DLD1 (cell line): ENCODE results near the gene SYNE1.
"Not testable (repeated sequence)": the region's sequence is repeated elsewhere in the genome, so short reads cannot be mapped to it uniquely, and the experiment has no call there.

Experiments
- in situ Hi-C: cut with HindIII; loops from 2 replicates; pipeline ENCODE4 v1.10.0; 2017; ENCODE audit warnings: low sequenced_read_pairs

SYNE1 gene

DNA sequence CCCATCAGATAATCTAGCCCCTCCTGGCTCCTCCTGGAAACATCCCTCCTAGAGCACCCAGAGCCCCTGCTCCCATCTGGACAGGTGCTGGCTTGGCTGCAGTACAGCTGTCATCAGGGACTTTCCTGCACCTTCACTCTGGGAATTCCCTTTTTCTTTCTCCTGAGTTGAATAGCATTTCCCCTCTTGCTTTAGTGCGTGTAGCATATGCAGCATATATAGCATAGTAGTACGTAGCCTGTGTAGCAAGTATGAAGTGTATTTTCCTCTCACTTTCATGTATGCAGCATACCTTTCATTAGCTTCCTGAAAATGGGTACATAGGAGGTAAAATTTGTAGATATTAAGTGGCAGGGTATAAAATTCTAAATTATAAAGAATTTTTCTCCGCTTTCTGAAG, 476.8 kb downstream of the SYNE1 start:
- in situ Hi-C loops: no loop called here

DNA sequence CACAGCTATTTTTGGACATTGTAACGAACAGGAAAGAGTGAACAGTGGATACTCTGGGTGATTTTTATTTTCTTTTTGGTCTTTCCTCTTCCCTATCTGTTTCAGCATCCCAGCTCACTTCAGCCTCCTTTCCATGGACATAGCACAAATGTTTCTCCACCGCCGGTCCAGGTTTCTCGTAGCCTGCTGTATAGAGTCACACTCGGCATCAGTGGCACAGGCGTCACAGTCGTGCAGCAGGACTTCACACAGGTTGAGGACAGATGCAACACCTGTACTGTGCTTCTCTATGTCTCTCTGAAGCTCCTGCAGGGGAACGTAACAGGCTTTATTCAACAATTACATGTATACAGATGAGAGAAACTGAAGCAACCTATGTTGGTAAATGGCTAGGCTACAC, 481.4 kb downstream of the SYNE1 start:
- in situ Hi-C loops: no loop called here

GRCh38 chr6:152154559-152155356, 482.4 kb downstream of the SYNE1 start:
- in situ Hi-C loops: no loop called here

- in situ Hi-C loops: no loop called here
These were observed 485.2 kb downstream of the SYNE1 start for GRCh38 chr6:152151920-152152319.

DNA sequence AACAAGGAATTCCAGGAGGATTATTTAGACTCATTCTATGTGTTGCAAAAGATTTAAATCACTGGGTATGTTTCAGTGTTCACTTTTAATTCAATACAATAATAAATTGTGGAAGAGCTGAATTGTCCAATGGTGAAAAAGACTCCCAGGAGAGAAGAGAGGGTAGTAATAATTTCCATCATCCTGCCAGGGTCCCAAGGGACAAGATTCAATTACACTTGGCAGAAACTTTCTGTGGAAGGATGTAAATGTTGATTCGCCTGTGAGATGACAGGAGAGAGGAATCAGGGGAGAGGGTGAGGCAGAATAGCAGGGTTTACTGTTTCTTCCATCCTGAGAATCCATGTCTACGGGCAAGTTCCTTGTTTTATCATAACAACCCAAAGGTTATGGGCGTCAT, 487.0 kb downstream of the SYNE1 start:
- in situ Hi-C loops: no loop called here

GRCh38 chr6:152148412-152148811, 488.8 kb downstream of the SYNE1 start:
- in situ Hi-C loops: no loop called here

DNA sequence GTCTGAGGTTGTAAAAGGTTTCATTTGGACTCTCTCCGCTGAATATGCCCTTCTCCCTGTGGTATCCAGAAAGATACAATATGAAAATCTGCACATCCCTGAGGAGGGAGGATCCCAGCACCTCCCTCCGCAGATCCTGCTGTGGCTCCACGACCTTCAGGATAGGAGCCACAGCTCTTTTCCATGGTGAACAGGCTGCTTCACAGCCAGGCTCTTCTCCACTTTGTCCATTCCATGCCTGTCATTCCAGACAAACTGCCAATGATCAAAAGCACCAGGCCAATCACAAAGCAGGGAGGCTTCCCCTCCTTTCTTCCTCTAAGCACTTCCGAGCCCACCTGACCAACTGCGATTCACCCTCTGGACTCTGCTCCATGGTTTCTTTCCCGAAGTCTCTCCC, 489.9 kb downstream of the SYNE1 start:
- in situ Hi-C loops: no loop called here

DNA sequence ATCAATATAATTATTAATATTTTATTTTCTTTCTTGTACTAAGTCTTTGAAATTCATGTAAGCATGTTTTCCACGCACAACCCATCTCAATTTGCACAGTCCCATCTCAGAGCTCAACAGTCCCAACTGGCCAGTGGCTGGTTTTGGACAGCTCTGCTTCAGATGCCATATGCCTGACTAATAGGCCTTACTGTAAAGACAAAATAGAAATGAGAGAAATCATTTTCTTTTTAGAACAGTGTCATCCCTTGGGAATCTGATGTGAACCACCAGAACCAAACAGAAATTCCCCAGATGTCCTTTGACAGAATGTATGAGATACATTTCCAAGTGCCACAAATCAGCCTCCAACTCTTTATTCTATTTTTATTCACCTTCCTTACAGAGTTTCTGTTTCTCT, 490.8 kb downstream of the SYNE1 start:
- in situ Hi-C loops: no loop called here

DNA sequence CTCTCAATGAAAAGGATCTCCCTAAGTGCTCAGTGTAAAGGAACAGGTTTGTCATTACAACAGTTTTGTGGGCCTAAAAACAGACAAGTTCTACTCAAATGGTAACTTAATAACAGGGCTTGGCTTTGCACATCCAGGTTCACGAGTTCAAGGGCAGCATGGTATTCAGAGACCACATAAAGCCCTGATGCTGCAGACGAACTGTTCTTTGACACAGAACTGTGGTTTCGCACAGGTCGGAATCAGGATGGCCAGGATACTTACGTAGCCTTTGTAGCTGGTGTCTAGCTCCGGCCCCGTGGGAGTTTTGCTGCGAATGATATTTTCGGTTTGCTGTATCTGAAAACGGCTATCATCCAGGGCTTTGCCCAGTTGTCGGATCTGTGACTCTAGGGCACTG, 493.8 kb downstream of the SYNE1 start:
- in situ Hi-C loops: no loop called here

GRCh38 chr6:152142105-152142504, 495.1 kb downstream of the SYNE1 start:
- in situ Hi-C loops: no loop called here

- in situ Hi-C loops: not testable (repeated sequence)
These were observed 498.8 kb downstream of the SYNE1 start for GRCh38 chr6:152138344-152138743.

- in situ Hi-C loops: no loop called here
These were observed 500.7 kb downstream of the SYNE1 start for GRCh38 chr6:152136449-152136825.

GRCh38 chr6:152135755-152136448, 501.3 kb downstream of the SYNE1 start:
- in situ Hi-C loops: no loop called here

- in situ Hi-C loops: no loop called here
These were observed 506.7 kb downstream of the SYNE1 start for GRCh38 chr6:152130441-152130840.

DNA sequence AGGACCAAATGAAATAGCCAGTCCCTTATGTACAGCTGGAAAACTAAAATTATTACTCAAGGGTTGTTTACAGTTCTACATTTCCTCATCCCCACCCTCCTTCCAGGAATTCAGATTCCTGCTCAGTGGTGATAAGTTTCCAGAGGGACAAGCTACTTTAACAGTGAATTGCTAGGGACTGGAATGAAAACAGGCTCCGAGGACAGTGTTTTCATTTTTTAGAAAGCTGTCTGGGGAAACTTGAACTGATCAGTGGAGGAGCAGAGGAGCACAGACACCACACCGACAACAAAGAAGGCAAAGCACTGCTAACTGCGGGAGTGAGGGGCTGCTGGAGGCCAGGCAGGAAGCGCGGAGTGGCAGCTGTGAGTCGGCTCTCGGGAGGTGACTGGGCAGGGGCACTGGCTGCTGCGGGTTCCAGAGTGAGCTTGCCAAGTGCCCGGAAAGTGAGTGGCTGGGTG, 507.4 kb downstream of the SYNE1 start:
- in situ Hi-C loops: no loop called here

DNA sequence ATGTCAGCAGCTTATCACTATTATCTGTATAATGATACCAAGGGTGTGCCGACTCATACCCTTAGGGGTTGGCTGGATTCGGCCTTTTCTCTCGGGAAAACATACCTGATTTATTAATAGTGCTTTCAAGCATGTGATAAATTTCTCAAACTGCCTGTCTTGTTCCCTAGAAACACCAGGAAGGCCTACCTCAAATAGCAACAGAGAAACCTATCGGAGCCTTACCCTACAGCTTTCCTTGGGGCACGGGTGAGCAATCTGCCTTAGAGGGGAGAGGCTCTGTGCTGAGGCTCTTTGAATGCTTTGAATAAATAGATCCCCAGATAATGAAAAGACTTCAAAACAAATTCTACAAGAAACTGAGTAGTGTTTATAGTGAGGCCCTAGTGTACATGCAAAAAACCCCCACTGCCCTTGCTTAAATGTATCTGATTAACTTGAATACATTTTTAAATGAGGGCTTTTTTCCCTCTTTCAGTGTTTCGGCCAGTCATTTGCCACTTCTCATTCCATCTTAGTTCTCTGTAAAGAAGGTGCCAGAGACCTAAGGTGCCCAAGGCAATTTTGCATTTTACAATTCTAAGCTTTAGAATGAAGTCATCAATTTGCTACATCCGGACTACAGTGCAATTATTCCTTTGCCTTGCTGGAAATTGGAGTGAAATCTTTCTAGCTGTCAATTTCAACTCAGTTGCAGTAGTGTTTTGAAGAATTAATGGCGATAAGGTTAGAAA, 509.6 kb downstream of the SYNE1 start:
- in situ Hi-C loops: no loop called here

DNA sequence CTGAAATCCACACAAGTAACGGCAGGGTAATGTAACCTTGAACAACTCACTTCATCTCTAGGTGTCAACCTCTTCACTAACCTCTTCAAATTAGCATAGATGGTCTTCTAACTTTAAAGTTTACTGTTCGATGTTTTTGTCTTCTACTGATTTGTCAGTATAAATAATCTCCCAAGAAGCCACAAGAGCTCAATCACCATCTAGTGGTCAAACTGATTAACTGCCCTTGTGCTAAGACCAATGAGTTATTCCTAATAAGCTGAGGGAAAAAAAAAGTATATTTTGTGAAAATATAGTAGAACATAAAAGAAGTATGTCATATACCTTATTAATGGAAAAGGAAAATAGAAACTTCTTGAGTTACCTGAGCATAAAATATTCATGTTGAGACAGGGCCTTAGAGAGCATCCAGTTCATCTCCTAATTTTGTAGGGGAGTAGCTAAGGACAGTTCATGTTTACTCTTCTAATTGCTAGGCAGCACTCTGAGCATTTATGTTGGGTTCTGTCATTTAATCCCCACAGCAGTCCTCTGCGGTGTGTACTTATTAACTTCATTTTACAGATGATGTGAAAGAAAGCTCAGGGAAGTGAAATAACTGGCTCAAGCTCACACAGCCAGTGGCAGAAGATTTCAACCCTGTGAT, 512.6 kb downstream of the SYNE1 start:
- in situ Hi-C loops: no loop called here

DNA sequence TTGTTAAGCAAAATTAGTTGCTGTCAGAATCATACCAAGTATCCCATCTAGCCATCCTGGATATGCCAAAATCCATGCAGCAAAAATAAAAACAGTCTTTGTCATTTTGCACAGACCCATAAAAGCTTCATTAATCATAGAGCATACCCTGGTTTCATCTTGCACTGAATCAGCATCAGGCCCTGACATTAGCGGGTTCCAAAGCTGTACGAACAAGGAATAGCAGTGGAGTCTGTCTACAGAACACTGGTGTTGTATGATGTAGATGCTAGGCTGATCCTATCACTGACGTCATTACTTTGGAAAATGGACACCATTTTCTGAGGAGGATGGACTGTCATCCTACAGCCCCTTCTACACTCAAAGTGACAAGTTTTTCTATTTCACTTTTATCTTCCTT, 514.1 kb downstream of the SYNE1 start:
- in situ Hi-C loops: no loop called here

DNA sequence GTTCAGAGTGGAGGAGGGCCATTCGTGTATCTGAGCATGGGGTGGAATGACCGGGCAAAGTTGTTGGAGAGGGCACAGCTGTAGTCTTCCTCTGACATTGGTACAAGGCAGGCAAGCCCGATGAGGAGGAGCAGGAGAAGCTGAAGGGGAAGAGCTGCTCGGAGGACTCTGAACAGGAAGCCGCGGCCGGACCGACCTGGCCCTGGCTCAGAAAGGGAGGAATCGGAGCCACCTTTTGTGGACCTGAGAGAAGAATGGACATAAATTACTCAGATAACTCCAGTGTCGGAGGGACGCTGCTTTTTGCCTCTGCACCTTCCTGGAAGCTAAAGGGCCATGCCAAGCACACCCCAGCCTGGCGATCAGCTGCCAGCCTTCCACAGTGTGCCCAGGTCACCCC, 514.7 kb downstream of the SYNE1 start:
- in situ Hi-C loops: no loop called here

- in situ Hi-C loops: no loop called here
These were observed 515.3 kb downstream of the SYNE1 start for GRCh38 chr6:152121910-152122309.

- in situ Hi-C loops: no loop called here
These were observed 517.3 kb downstream of the SYNE1 start for GRCh38 chr6:152119831-152120230.
